Stimulated activated naive CD4-positive, alpha-beta T cell treated with Interleukin-2 at 50 U/mL for 16 hours (primary cell): Measurements from ENCODE around the gene MLKL.
A peak's percentile ranks its signal among the peaks of the same experiment; 100 is the strongest.

Experiments
- DNase-seq: peaks from one replicate; lab custom pipeline; 2025; lab: John Stamatoyannopoulos, UW

The MLKL gene

GRCh38 chr16:74700438-74701225, at the start of gene MLKL:
Gene MLKL (minus strand): TSS chr16:74700862. CDS start chr16:74695757, 5,105 bp downstream.
- peak; percentile 59 for DNase-seq

- DNase-seq, result no peak
Observed at GRCh38 chr16:74749291-74750055, 48.8 kb upstream of the MLKL start.

GRCh38 chr16:74748616-74749026, 48.0 kb upstream of the MLKL start:
- DNase-seq, result no peak

- DNase-seq, result no peak
Observed at GRCh38 chr16:74747716-74748615, 47.3 kb upstream of the MLKL start.

- DNase-seq, result no peak
Observed at GRCh38 chr16:74745926-74746325, 45.3 kb upstream of the MLKL start.

GRCh38 chr16:74745109-74745615, 44.5 kb upstream of the MLKL start:
- no peak for DNase-seq

GRCh38 chr16:74744566-74744965, 43.9 kb upstream of the MLKL start:
- DNase-seq, result no peak

GRCh38 chr16:74743668-74744299, 43.1 kb upstream of the MLKL start:
- DNase-seq, result no peak

GRCh38 chr16:74743045-74743667, 42.5 kb upstream of the MLKL start:
- no peak for DNase-seq

- no peak for DNase-seq
Observed at GRCh38 chr16:74742051-74742481, 41.4 kb upstream of the MLKL start.

- DNase-seq, result no peak
Observed at GRCh38 chr16:74740795-74741304, 40.2 kb upstream of the MLKL start.

- DNase-seq, result no peak
Observed at GRCh38 chr16:74739275-74739674, 38.6 kb upstream of the MLKL start.

- DNase-seq, result no peak
Observed at GRCh38 chr16:74738816-74739215, 38.2 kb upstream of the MLKL start.

GRCh38 chr16:74738113-74738541, 37.5 kb upstream of the MLKL start:
- no peak for DNase-seq

GRCh38 chr16:74737521-74737920, 36.9 kb upstream of the MLKL start:
- DNase-seq, result no peak

- no peak for DNase-seq
Observed at GRCh38 chr16:74736531-74737157, 36.0 kb upstream of the MLKL start.

- DNase-seq, result no peak
Observed at GRCh38 chr16:74735554-74735953, 34.9 kb upstream of the MLKL start.

GRCh38 chr16:74735162-74735452, 34.4 kb upstream of the MLKL start:
- DNase-seq, result no peak

GRCh38 chr16:74734361-74735161, 33.9 kb upstream of the MLKL start:
- DNase-seq, result no peak
